HG03558 (cell line): ENCODE data around the gene INSR.
"Not testable (repeated sequence)": the region's sequence is repeated elsewhere in the genome, so short reads cannot be mapped to it uniquely, and the experiment has no call there.

Experiments
- ATAC-seq: cut with Tn5 transposase; IDR thresholded peaks from one replicate; pipeline ENCODE4 v1.9.1; 2021; ENCODE audit warnings: moderate number of reproducible peaks; ENCODE audit not compliant: unreplicated experiment; ENCODE audit errors: extremely low read depth

The INSR gene

DNA sequence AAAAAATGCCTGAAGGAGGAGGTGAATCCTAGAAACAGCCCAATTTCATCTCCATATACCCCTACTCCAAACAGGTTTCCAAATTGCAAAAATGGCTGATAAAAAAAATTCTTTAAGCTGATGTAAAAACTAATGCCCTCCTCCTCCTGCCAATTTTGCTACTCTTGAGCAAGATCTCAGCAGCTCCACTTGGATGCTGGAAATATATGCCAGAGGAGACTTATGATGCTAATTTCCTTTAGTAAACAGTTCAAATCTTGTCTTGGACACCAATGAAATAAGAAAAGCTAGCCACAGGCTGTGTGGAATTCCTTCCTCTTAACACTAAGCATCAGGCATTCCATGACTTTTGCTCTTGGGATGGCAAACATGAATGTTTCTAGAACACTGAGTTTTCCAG is 67.5 kb downstream of the INSR start:
- ATAC-seq: no peak

- no peak for ATAC-seq
Observed at GRCh38 chr19:7225741-7226140, 68.5 kb downstream of the INSR start.

DNA sequence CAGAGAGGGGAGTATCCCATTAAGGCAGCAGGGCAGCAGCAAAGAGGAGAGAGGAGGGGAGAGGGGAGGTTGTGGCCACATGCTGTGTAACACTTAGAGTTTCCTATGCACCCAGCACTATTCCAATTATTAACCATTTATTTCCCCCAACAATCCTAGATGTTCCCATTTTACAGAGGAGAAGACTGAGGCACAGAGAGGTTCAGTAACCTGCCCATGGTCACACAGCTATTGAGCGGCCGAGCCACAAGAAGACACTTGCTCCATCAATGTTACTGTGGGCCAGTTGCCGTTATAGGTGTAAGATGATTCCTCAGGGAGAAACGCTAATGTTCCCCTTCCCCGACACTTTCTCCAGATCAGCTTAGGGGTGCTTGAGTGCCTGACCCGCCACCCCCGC is 69.2 kb downstream of the INSR start:
- no peak for ATAC-seq

GRCh38 chr19:7224209-7224686 is 70.0 kb downstream of the INSR start:
- no peak for ATAC-seq

GRCh38 chr19:7223429-7223828 is 70.8 kb downstream of the INSR start:
- ATAC-seq: no peak

DNA sequence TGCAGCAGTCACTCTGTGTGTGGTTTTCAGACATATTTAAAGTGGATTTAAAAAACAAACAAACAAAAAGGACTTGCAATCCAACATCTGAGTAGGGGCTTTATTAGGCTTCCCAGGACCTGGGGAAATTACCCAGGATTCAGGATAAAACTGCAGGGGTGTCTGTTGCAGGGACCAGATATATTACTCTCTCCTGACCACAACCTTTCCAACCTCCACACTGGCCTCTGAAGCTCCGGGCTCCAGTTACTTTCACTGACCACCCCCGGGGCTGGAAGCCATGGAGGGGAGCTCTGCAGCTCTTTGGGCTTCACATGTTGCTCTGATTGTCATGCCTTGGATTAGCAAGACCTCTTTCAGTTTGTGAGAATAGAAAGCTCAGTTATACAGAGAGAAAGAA is 75.2 kb downstream of the INSR start:
- no peak for ATAC-seq

DNA sequence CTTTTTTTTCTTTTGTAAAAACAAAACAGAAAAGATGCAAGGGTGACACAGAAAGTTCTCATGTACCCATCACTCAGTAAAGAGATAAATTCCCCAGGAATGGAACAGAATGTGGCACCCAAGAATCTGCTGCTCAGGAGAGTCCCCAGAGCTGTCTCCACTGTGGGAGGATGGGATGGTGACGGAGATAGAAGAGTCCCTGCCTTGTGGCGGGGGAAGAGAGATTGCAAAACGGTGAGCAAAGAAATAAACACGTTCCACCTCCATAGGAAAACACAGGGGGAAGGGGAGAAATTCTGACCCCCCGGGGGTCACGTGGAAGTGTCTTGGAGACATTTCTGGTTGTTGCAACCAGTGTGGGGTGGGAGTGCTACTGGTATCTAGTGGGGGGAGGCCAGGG is 76.4 kb downstream of the INSR start:
- no peak for ATAC-seq

GRCh38 chr19:7216373-7216902 is 77.8 kb downstream of the INSR start:
- no peak for ATAC-seq

- ATAC-seq: no peak
Observed at GRCh38 chr19:7215176-7215575, 79.0 kb downstream of the INSR start.

DNA sequence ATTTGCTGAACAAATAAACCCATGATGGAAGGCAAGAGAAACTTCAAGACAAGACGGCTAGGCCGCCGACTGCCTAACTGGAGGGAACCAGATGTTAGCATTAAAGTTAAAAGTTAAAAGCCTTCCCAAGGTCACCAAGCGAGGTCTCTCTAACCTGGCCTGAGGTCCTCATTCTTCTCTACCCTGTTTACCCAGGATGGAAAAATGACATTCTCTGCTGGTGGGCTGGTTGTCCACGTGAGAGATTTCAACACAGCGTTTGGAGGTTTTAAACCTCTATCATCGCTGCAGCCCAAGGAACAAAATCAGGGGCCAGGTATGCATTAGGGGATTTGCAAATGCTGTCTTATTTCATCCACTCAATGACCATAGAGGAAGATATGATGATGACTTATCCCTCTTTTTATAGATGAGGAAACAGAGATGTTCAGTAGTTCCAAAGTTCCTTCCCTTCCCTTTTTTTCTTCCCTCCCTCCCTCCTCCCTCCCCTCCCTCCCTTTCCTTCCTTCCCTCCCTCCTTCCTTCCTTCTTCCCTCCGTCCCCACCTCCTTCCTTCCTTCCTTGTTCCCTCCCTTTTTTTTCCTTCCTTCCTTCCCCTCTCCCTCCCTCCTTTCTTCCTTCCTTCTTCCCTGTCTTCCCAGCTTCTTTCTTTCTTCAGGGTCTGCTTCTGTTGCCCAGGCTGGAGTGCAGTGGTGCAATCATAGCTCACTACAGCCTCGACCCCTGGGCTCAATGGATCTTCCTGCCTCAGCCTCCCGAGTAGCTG is 79.7 kb downstream of the INSR start:
- ATAC-seq: no peak

DNA sequence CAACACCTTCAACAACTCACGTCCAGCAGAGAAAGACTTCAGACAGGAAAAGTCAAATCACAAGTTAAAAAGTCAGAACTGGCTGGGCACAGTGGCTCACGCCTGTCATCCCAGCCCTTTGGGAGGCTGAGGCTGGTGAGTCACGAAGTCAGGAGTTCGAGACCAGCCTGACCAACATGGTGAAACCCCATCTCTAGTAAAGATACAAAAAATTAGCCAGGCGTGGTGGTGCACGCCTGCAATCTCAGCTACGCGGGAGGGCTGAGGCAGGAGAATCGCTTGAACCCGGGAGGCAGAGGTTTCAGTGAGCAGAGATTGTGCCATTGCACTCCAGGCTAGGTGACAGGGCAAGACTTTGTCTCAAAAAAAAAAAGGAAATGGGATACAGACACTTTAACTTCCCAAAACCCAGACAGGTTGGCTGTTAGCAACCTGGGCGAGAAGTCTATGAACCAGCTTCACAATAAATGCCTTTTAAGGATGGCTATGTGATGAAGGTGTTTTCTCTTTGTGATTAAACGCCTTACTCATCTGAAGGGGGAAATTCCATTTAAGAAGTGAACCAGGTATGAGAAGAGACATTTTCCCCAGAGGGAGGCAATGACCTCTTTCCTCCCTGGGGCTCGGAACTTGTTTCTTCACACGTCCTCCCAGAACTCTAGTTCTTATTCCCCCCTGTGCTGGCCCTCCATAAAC is 80.4 kb downstream of the INSR start:
- ATAC-seq: no peak

- ATAC-seq: no peak
Observed at GRCh38 chr19:7211191-7211951, 82.8 kb downstream of the INSR start.

GRCh38 chr19:7210359-7210758 is 83.9 kb downstream of the INSR start:
- no peak for ATAC-seq

GRCh38 chr19:7209597-7210325 is 84.5 kb downstream of the INSR start:
- ATAC-seq: not testable (repeated sequence)

DNA sequence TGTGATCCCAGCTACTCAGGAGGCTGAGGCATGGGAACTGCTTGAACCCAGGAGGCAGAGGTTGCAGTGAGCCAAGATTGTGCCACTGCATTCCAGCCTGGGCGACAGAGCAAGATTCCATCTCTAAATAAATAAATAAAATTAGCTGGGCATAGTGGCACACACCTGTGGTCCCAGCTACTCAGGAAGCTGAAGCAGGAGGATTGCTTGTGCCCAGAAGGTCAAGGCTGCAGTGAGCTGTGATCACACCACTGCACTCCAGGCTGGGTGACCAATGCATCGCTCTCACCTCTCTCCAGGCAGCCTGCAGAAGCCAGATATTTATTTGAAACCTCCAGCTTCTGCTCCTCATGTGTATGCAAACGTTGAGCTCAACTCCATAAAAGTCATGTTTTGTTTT is 85.2 kb downstream of the INSR start:
- not testable (repeated sequence) for ATAC-seq

DNA sequence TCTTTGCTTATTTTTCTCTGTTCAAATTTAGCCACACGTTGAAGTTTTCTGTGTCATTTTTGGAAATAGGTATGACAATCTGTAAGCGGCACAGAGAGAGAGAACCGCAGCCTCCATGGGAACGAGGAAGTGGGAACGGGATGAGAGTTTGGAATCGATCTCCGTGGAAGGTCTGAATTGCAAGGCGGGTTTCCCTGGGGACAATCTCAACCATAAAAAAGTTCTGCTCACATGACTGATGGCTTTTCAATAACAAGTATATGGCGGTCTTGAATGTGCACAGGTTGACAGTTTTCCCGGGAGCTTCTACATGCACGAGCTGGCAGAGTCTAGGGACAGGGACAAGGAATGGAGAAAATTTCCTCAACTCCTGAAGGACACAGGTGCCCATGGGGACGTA is 90.9 kb downstream of the INSR start:
- no peak for ATAC-seq

DNA sequence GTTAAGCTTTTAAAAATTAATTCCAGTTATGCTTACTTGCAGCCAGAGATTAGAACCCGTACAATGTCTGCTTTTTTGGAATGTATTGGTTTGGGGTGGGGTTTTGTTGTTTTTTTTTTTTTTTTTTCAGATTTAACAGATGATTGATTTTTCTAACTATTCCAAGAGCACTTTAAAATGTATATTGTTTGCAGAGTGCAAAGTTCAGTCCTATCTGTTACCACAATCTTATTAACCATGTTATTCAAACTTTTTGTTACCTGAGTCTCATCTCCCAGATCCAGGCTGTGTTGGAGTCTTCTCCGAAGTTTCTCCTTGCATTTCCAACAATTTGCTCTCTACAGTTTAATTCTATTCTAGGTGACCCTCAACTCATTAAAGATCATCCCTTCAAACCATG is 91.3 kb downstream of the INSR start:
- no peak for ATAC-seq

- ATAC-seq: no peak
Observed at GRCh38 chr19:7200736-7201135, 93.5 kb downstream of the INSR start.

DNA sequence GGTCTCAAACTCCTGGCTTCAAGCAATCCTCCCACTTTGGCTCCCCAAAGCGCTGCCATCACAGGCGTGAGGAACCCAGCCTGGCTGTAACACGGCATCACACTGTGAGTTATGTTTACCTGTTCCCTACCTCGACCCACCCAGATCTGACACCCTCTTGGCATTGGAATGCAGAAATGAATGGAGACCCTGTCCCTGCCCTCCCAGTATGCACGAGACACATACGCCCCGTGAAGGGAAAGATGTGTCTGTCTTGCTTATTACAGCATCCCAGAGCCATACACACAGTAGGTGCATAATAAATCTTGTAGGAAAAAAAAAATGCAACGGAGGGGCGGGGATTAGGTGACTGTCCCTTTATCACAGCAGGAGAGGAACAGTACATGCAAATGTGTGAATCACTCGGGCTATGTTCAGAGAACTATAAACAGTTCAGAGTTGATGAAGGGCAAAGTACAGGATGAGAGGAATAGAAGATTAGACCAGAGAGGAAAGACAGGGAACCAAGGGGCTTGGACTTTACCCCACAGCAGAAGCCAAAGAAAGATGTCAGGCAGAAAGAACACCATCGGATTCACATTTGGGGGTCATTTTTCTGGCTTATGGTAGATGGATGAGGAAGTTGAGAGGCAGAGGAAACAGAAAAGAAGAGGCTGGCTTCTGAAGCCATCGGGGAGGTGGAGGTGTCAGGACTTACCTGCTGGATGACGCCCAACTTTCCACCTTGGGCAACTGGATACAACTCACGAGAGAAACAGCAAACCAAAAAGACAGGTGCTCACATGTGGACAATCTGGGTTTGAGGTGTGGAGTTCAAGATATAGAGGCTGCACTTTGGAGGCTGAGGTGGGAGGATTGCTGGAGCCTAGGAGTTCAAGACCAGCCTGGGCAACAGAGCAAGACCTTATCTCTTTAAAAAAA is 94.3 kb downstream of the INSR start:
- no peak for ATAC-seq
